Measurements from ENCODE around the gene RDX.
"Not testable (repeated sequence)": the region's sequence is repeated elsewhere in the genome, so short reads cannot be mapped to it uniquely, and the experiment has no call there.

RDX gene

DNA sequence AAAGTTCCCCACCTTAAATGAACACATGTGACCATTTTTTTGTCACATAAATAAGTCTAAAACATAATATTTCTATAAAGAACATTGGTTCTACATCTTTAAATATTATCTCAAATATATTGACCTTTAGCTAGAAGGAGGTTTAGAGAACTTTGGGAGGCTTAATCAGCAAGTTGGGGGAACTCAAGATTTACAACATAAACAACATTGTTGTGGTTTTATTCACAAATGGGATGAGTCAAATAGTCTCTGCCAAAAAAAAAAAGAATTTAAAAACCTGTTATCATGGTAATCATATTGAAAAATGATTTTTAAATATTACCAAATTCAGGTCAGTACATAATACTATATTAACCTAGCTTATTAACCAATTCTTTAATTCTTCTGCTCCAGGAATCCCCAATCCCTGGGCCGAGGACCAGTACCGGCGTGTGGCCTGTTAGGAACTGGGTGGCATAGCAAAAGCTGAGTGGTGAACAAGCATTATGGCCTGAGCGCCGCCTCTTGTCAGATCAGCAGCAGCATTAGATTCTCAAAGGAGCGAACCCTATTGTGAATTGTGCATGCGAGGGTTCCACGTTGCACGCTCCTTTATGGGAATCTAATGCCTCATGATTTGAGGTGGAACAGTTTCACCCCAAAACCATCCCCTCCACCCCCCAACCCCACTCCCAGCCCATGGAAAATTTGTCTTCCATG, 98.2 kb downstream of the RDX start:
- DNase-seq = no peak

GRCh38 chr11:110196884-110197420, 99.5 kb downstream of the RDX start:
- no peak for DNase-seq

GRCh38 chr11:110196241-110196754, 100.1 kb downstream of the RDX start:
- DNase-seq = no peak

DNA sequence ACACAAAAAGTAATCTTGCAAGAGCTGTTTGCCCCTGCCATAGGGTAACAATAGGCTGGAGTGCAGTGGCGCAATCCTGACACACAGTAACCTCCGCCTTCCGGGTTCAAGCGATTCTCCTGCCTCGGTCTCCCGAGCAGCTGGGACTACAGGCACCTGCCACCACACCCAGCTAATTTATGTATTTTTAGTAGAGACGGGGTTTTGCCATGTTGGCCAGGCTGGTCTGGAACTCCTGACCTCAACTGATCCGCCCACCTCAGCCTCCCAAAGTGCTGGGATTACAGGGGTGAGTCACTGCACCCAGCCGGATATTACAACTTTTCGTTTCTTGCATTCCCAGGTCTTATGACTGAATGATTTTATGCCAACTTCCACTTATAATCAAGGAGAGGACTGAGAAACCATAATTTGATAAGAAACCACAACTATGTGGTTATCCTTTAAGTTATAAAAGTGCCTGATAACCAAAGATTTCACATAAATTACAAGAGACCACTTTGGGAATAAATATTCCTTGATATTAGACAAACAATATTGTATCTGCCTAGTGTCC, 102.1 kb downstream of the RDX start:
- not testable (repeated sequence) for DNase-seq

GRCh38 chr11:110192604-110193282, 103.7 kb downstream of the RDX start:
- DNase-seq = not testable (repeated sequence)

GRCh38 chr11:110190885-110191284, 105.5 kb downstream of the RDX start:
- DNase-seq = no peak

DNA sequence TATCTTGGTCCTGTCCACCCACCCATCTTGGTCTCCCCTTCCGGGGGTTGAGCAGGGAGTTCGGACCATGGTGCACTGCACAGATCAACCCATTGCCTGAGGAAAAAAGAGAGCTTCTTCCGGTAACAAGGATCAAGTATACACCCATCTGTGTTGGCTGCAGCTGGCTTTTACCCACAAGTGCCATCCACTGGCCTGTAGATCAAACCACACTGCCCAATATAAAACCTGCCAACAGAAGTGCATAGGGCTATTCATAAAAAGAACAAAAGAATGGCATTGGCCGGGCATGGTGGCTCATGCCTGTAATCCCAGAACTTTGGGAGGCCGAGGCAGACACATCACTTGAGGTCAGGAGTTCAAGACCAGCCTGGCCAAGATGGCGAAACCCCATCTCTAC, 108.7 kb downstream of the RDX start:
- DNase-seq = no peak

- no peak for DNase-seq
Measured at GRCh38 chr11:110186867-110187266, 109.5 kb downstream of the RDX start.

DNA sequence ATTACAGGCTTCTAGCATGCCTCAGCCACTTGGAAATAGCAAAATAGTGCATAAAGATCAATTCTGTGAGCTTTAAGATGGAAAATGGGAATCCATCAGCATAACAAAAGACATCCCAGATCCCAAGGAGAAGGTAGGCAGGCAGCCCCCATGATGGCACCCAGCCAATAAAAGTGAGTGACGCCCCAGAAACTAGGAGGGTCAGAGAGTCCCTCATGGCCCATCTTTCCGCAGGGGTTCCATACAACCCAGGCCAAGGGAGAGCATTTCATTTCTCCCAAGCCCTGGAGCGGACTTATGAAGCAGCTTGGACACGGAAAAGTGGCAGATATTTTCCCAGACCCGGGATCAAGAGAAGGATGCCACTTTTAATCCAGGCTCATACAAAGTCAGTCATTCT, 110.0 kb downstream of the RDX start:
- no peak for DNase-seq

DNA sequence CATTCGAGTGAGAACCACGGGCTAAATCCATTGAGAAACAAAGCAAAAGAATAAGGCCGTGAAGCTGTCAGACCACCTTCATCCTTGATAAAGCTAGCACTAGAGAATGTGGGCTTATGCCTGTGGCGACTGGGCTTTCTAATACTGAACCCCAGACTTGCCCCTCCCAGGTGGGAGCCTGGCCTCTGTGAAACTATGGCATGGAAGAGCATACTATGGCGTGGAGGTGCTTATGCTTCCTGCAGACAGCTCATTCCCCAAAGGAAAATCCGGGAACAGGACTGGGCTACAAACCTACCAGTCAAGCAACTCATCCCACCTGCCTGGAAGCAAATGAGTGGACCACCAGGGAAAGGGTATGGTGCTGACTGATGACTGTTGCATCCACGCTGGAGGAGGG, 110.8 kb downstream of the RDX start:
- no peak for DNase-seq

DNA sequence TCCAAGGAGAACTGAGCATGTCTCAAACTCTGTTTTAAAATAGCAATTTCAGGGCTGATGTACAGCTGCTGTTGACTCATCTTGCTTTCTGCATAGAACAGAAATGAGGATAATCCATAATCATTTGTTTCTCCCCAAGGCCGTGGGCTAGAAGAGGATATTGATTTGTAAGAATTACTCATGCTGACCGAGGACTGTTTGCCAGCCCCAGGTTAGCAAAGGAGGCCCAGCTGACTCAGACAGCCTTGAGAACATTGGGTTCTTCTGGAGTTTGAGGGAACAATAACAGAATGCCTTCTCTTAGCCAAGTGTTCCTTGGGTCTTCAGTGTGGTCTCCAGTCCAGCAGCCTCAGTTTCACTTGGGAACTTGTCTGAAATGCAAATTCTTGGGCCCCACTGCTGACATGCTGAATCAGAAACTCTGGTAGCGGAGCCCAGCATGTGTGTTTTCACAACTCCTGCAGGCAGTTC, 111.3 kb downstream of the RDX start:
- DNase-seq = no peak

GRCh38 chr11:110184456-110184855, 112.0 kb downstream of the RDX start:
- no peak for DNase-seq

- no peak for DNase-seq
Measured at GRCh38 chr11:110182886-110183285, 113.5 kb downstream of the RDX start.

GRCh38 chr11:110179064-110179463, 117.3 kb downstream of the RDX start:
- DNase-seq = no peak

DNA sequence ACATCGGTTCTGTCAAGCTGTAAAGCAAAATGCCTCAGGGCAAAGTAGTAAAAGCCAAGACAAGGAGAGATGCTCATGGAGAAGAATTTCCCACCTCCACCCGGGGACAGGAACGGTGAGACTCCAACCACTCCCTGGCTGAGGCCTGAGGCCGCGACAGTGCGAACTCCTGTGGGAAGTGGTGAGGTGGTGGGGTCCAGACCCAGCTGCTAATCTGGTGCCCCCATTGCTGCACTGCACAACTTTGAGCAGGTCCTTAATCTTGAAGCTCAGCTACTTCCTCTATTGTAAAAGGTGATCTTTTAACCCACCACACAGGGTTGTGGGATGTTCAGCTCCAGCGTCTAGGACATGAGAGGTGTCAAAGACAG, 119.3 kb downstream of the RDX start:
- DNase-seq = no peak

- no peak for DNase-seq
Measured at GRCh38 chr11:110176366-110177085, 119.9 kb downstream of the RDX start.

DNA sequence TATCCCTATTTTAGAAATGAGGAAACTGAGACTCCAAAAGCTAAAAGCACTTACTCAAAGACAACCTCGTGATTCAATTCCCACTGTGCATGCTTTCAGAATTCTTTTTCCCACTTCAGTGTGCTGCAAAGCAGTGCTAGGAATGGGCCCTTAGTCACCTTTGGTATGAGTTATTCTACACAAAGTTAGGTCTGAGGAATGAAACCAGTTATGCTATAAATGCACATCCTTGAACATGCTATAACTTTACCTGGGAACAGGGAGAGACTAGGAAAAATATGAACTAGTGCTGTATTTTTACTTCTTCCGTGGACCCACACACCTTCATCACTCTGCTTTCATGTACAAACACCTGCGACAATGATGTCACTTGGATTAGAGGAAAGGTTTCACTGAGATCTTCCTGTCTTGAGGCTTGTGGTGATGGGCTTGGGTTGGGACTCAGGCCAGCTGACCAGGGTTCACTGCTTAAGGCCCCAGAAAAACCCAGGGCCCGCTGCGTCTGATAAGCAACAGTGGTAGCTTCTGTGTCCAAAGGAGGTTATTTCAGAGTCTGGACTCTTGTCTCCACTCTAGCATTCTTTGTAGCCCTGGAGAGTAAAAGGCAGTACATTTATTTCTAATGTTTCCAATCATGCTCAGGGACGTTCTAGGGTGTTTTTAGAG, 121.6 kb downstream of the RDX start:
- DNase-seq = no peak

GRCh38 chr11:110173811-110174644, 122.4 kb downstream of the RDX start:
- no peak for DNase-seq

- no peak for DNase-seq
Measured at GRCh38 chr11:110172468-110173065, 123.8 kb downstream of the RDX start.

DNA sequence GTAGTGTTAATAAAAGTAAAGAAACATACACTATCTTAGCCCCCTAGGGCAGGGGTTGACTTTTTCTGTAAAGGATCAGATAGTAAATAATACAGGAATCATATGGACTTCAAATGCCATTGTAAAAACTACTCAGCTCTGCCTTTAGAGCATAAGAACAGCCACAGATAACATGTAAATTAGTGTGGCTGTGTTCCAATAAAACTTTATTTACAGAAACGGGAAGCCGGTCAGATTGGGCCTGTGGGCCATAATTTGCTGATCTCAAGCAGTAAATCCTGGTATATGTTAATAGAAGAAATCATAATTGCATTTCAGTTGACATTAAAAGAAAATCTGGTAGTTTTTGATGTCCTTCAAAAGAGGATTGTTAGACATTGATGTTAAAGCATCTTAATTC, 126.7 kb downstream of the RDX start:
- no peak for DNase-seq

Data from NCI-H1092 (cell line).